Glutamatergic neuron (in vitro differentiated cells): Measurements from ENCODE around the gene VEGFA. TPM values are rescaled to one million over a fixed set of nuclear protein-coding genes. Genes with fewer than 3 reads are reported as not detected.

ENCODE experiments used
- DNase-seq: peaks from one replicate; pipeline ENCODE4 v3.0.0; 2022
- H3K27ac Mint-ChIP-seq: one replicate; pipeline ENCODE4 v1.8.0; 2020; ENCODE audit warnings: mild to moderate bottlenecking, mixed read lengths, inconsistent platforms; ENCODE audit not compliant: unreplicated experiment
- H3K27me3 Mint-ChIP-seq: one replicate; pipeline ENCODE4 v1.8.0; 2020; ENCODE audit warnings: mild to moderate bottlenecking, moderate library complexity, mixed read lengths, inconsistent platforms; ENCODE audit not compliant: unreplicated experiment
- H3K36me3 Mint-ChIP-seq: one replicate; pipeline ENCODE4 v1.8.0; 2020; ENCODE audit warnings: mild to moderate bottlenecking, mixed read lengths, inconsistent platforms; ENCODE audit not compliant: unreplicated experiment
- H3K4me1 Mint-ChIP-seq: one replicate; pipeline ENCODE4 v1.8.0; 2020; ENCODE audit warnings: mild to moderate bottlenecking, low read depth, mixed read lengths, inconsistent platforms; ENCODE audit not compliant: unreplicated experiment
- H3K4me3 Mint-ChIP-seq: one replicate; pipeline ENCODE4 v1.8.0; 2020; ENCODE audit warnings: mild to moderate bottlenecking, mixed read lengths, inconsistent platforms; ENCODE audit not compliant: unreplicated experiment
- H3K9me3 Mint-ChIP-seq: one replicate; pipeline ENCODE4 v1.8.0; 2020; ENCODE audit warnings: mild to moderate bottlenecking, moderate library complexity, mixed read lengths, inconsistent platforms; ENCODE audit not compliant: unreplicated experiment
- CTCF ChIP-seq: fragments of 200-600 bp; sonication (generic); IDR thresholded peaks from one replicate; pipeline ENCODE4 v1.5.0; 2021; ENCODE audit not compliant: partially characterized antibody, unreplicated experiment
- total RNA-seq: library from RNA; stranded (reverse); fragmentation: NEBNext Ultra II Directional; extraction: Animal tissue kit (Norgen Biotek cat#: 25700); gene quantifications from one replicate; pipeline ENCODE4 v1.2.1, GENCODE V29; 2021; ENCODE audit not compliant: unreplicated experiment

VEGFA gene
- total RNA-seq, 1 donor from 2014 or later: 21.6 TPM

GRCh38 chr6:43738877-43739641 lies 31.0 kb upstream of the VEGFA start:
- Mint-ChIP-seq H3K27ac (no peak overlapping the region), H3K36me3 (no peaks in the 10 kb centered on the region), H3K27me3 (peaks cover 2% of the 10 kb centered on the region), H3K4me1 (no peaks in the 10 kb centered on the region), H3K4me3 (no peak overlapping the region), H3K9me3 (peaks cover 5% of the 10 kb centered on the region)
- no peak for DNase-seq
- no peak for TF ChIP-seq CTCF

- Mint-ChIP-seq H3K4me3 (no peak overlapping the region), H3K27ac (no peak overlapping the region), H3K36me3 (no peaks in the 10 kb centered on the region), H3K9me3 (peaks cover 5% of the 10 kb centered on the region), H3K27me3 (peaks cover 3% of the 10 kb centered on the region), H3K4me1 (no peaks in the 10 kb centered on the region)
- DNase-seq: no peak
- no peak for TF ChIP-seq CTCF
These were observed 30.3 kb upstream of the VEGFA start for GRCh38 chr6:43739642-43740091.

- no peaks in the 10 kb centered on the region for H3K4me1 Mint-ChIP-seq
- H3K36me3 Mint-ChIP-seq: no peaks in the 10 kb centered on the region
- no peak for DNase-seq
- TF ChIP-seq CTCF: no peak
- no peak overlapping the region for H3K27ac Mint-ChIP-seq
- peaks cover 3% of the 10 kb centered on the region for H3K27me3 Mint-ChIP-seq
- peaks cover 5% of the 10 kb centered on the region for H3K9me3 Mint-ChIP-seq
- no peak overlapping the region for H3K4me3 Mint-ChIP-seq
These were observed 29.6 kb upstream of the VEGFA start for GRCh38 chr6:43740321-43740960.

GRCh38 chr6:43740961-43741764 lies 28.8 kb upstream of the VEGFA start:
- peaks cover 5% of the 10 kb centered on the region for H3K27me3 Mint-ChIP-seq
- DNase-seq: no peak
- peaks cover 5% of the 10 kb centered on the region for H3K9me3 Mint-ChIP-seq
- TF ChIP-seq CTCF: no peak
- H3K4me1 Mint-ChIP-seq: peaks cover 4% of the 10 kb centered on the region
- H3K27ac Mint-ChIP-seq: no peak overlapping the region
- no peak overlapping the region for H3K4me3 Mint-ChIP-seq
- no peaks in the 10 kb centered on the region for H3K36me3 Mint-ChIP-seq
